Adipose tissue (tissue), 3 donors: Measurements from ENCODE around the gene EID2B. TPM values are rescaled to one million over a fixed set of nuclear protein-coding genes. Genes with fewer than 3 reads are reported as not detected.

ENCODE experiments used
- H3K27ac ChIP-seq: one replicate; pipeline ENCODE4 v1.5.1; 2013; ENCODE audit warnings: low read depth, low read length
- whole genome bisulfite sequencing, 3 donors: extraction: QIAGEN DNeasy Blood & Tissue Kit; methylation state at CpG; one replicate each; pipeline ENCODE4 v1.1.7; 2013; 5-methylcytosine and 5-hydroxymethylcytosine counted together
- polyA plus RNA-seq, 3 donors: library from polyadenylated mRNA; stranded (reverse); fragments of 200-250 nt; gene quantifications; one replicate each; pipeline ENCODE4 v1.2.3, GENCODE V29; 2013
- donor health status: healthy with polysubstance abuse.
- donor health status: Bipolar disorder and iron deficiency.
- donor health status: healthy.

The EID2B gene
- polyA plus RNA-seq, 3 donors, result 0.98 to 3.5 (median 1.2) TPM

GRCh38 chr19:39507715-39508364 lies 24.8 kb downstream of the EID2B start:
- H3K27ac ChIP-seq, result no peak overlapping the region
- WGBS, 3 donors, result 21 to 50% (median 40%) methylated on average over 24 of the region's 24 CpGs

DNA sequence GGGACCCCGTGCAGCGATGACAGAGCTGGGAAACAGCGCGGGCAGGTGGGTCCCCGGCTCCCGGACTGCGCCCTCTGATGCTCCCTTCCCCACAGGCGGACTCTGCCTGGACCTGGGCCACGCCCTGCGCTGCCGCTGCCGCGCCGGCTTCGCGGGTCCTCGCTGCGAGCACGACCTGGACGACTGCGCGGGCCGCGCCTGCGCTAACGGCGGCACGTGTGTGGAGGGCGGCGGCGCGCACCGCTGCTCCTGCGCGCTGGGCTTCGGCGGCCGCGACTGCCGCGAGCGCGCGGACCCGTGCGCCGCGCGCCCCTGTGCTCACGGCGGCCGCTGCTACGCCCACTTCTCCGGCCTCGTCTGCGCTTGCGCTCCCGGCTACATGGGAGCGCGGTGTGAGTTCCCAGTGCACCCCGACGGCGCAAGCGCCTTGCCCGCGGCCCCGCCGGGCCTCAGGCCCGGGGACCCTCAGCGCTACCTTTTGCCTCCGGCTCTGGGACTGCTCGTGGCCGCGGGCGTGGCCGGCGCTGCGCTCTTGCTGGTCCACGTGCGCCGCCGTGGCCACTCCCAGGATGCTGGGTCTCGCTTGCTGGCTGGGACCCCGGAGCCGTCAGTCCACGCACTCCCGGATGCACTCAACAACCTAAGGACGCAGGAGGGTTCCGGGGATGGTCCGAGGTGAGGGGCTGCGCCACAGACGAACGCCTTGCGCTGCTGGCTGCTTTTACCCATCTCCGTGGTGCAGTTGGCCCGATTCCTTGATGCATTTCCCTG lies 25.5 kb downstream of the EID2B start:
- no peak overlapping the region for H3K27ac ChIP-seq
- 3 to 6% (median 3%) methylated on average over 77 to 96 of the region's 96 CpGs for WGBS, 3 donors

- H3K27ac ChIP-seq, result no peak overlapping the region
- 56 to 58% (median 58%) methylated on average over 7 of the region's 7 CpGs for WGBS, 3 donors
Measured at GRCh38 chr19:39506598-39506943, 26.1 kb downstream of the EID2B start.

GRCh38 chr19:39502640-39503417 lies 29.8 kb downstream of the EID2B start:
- WGBS, 3 donors, result 15 to 22% (median 18%) methylated on average over 33 to 69 of the region's 69 CpGs

DNA sequence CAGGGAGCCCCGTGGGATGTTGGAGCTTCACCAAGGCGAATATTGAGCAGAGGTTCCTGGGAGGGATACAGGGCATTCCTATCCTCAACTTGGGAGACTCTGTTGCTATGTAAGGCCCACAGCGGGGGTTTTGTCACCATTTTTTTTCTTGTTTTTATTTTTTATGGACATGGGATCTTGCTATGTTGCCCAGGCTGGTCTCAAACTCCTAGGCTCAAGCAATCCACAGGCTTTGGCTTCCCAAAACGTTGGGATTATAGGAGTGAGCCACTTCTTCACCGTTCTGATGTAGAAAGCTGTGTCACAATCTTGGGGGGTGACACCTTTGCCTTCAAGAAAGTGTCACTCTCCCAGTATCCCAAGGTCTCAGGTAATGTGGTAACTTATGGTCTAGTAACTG lies 31.3 kb downstream of the EID2B start:
- H3K27ac ChIP-seq, result no peak overlapping the region
- WGBS, 3 donors, result 75 to 80% (median 76%) methylated on average over 5 of the region's 5 CpGs

More at GRCh38 chr19:39502640-39503417, 29.8 kb downstream of the EID2B start:
- H3K27ac ChIP-seq, result no peak overlapping the region

DNA sequence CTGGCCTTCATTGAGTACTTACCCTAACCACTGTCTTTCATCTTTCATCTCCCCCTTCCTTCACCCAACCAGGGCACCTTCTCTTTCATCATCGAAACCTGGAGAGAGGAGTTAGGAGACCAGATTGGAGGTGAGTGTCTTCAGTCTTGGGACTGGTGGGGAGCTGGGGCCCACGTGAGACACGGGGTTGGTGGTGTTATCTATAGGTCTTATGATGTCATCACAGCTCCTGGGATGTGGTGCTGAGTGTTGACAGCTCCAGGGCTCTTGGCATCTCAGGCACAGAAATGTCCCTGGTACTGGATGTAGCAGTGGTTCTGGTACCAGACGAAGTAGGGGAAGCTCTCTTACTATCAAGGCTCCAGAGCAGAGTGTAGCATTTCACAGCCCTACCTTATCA lies 32.1 kb downstream of the EID2B start:
- 44 to 52% (median 47%) methylated on average over 4 of the region's 4 CpGs for WGBS, 3 donors
- H3K27ac ChIP-seq, result no peak overlapping the region

DNA sequence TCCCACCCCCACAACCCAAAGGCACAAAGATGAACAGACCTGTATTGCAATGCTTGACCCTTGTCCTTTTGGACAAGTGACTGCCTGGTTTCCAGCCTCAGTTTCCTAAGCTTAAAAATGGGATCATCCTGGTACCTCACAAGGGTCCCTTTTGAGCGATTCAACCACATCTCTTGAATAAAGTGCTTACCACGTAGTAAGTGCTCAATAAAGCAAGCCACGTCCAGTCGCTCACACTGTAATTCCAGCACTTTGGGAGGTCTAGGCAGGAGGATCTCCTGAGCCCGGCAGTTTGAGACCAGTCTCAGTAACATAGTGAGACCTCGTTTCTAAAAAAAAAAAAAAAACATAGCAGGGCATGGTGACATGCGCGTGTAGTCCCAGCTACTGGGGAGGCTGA lies 32.7 kb downstream of the EID2B start:
- WGBS, 3 donors, result 79 to 82% (median 80%) methylated on average over 8 of the region's 8 CpGs
- no peak overlapping the region for H3K27ac ChIP-seq

DNA sequence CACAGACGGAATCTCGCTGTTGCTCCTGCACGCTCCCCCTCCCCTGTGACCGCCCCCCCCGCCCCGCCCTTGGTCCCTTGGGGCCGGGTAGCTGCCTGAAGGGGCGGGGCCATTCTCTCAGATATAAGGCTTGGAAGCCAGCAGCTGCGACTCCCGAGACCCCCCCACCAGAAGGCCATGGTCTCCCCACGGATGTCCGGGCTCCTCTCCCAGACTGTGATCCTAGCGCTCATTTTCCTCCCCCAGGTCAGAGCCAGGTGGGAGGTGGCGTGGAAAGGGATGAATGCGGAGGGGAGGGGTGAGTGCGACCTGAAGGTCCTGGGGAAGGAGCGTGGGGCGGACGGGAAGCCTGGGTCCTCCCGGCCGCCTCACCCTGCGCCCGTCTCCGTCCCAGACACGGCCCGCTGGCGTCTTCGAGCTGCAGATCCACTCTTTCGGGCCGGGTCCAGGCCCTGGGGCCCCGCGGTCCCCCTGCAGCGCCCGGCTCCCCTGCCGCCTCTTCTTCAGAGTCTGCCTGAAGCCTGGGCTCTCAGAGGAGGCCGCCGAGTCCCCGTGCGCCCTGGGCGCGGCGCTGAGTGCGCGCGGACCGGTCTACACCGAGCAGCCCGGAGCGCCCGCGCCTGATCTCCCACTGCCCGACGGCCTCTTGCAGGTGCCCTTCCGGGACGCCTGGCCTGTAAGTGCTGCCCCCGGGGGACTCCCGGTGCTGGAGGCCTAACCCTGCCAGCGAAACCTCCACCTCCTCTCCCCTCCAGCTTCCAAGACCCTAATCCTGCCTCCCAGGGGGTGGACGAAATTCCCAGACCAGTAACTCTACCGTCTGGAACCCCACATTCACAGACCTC lies 33.6 kb downstream of the EID2B start, which contains the start of gene DLL3:
Gene DLL3, plus strand, starts transcription at position 150 of the 845 bp plus-strand sequence. Its CDS starts 28 bp downstream, at position 178.
- WGBS, 3 donors, result 2 to 3% (median 2%) methylated on average over 47 to 60 of the region's 60 CpGs
- H3K27ac ChIP-seq, result no peak within 1 kb of the TSS

- H3K27ac ChIP-seq, result no peak overlapping the region
- 1 to 2% (median 2%) methylated on average over 34 to 40 of the region's 40 CpGs for WGBS, 3 donors
Measured at GRCh38 chr19:39497996-39498797, 34.5 kb downstream of the EID2B start.

GRCh38 chr19:39497701-39497995 lies 35.0 kb downstream of the EID2B start:
- 0 to 3% (median 0%) methylated on average over 7 of the region's 7 CpGs for WGBS, 3 donors
- no peak overlapping the region for H3K27ac ChIP-seq

GRCh38 chr19:39496063-39496462 lies 36.6 kb downstream of the EID2B start:
- H3K27ac ChIP-seq, result no peak overlapping the region
- WGBS, 3 donors, result 79 to 88% (median 86%) methylated on average over 5 of the region's 5 CpGs

DNA sequence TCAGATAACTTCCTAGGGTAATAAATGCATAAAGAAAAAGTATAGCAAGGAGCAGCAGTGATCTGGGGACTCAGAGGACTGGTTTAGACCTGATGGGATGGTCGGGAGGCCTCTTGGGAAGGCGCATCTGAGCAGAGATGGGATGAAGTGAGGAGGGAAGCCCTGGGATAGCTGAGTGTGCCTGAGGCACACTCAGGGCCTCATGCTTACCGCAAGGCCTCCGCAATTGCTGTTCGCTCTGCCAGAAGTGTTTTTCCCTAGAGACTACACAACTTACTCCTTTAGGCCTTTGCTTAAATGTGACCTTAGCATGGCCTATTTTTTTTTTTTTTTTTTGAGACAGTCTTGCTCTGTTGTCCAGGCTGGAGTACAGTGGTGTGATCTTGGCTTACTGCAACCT lies 38.0 kb downstream of the EID2B start:
- H3K27ac ChIP-seq, result no peak overlapping the region
- WGBS, 3 donors, result 71 to 88% (median 84%) methylated on average over 5 of the region's 5 CpGs

GRCh38 chr19:39492788-39493187 lies 39.9 kb downstream of the EID2B start:
- no peak overlapping the region for H3K27ac ChIP-seq
- 75 to 91% (median 83%) methylated on average over 2 to 3 of the region's 3 CpGs for WGBS, 3 donors

DNA sequence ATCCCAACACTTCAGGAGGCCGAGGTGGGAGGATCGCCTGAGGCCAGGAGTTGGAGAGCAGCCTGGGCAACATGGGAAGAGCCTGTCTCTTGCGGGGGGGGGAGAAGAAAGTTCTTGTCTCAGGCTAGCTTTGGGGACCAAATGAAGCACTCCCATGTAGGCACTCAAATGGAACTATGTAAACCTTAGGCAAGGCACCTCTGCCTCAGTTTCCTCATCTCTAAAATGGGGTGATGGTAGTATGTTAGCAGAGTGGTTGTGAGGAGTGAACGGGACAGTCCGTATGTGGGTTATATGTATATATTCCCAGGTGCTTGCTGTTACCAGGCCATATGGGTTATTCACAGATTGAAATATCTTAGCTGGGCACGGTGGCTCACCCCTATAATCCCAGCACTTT lies 40.4 kb downstream of the EID2B start:
- H3K27ac ChIP-seq, result no peak overlapping the region
- WGBS, 3 donors, result 85 to 95% (median 95%) methylated on average over 6 of the region's 6 CpGs

GRCh38 chr19:39489756-39490155 lies 42.9 kb downstream of the EID2B start:
- H3K27ac ChIP-seq, result no peak overlapping the region
- WGBS, 3 donors, result 82 to 87% (median 84%) methylated on average over 10 of the region's 10 CpGs

DNA sequence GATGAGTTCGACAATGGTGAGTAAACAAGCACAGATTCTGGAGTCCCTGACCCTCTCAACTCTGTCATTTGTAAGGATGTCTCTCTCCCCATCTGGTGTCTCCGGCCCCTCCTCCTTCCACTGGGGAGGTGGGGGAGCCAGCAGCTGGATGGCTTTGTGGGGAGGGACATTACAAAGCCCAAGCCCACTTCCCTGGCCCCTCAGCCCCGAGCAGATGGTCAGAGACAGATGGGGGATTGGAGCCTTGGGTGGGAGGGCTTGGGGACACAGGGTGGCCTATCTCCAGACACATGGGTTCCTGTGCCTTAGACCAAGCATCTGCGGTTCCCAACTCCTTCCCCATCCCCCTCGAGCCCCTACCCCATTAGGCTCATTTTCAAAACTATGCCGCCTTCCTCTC lies 49.5 kb downstream of the EID2B start:
- 65 to 79% (median 77%) methylated on average over 6 of the region's 6 CpGs for WGBS, 3 donors

DNA sequence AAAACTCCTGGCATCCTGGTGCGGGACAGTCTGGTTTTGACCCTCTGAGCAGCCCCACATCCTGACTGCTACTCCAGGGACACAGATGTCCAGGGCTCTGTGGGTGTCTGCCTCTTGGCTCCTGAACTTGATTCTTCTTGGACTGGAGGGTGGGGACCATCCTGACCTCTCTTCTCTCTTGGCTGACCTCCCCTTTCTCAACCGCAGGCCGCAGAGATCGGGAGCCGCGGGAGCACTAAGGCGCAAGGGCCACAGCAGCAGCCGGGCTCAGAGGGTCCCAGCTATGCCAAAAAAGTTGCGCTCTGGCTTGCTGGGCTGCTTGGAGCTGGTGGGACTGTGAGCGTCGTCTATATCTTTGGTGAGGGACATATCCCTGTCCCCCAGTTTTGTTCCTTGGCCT lies 51.0 kb downstream of the EID2B start:
- H3K27ac ChIP-seq, result no peak overlapping the region
- 51 to 65% (median 63%) methylated on average over 11 of the region's 11 CpGs for WGBS, 3 donors

More for the DNA sequence above, 49.5 kb downstream of the EID2B start:
- H3K27ac ChIP-seq, result no peak overlapping the region

DNA sequence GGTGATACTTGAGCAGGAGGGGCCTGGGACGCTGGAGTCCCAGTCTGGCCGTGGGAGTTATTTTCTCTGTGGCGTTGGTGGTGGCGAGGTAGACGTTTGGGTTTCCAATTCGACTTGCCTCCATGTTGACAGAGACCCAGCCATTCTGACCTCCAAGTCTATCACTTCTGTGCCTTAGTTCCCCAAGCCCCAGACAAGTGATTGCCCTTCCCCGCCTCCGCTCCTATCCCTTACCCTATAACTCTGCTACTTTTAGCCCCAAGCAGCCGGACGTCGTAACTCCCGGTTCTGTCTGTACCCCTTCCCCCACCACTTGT lies 51.5 kb downstream of the EID2B start:
- 1 to 2% (median 1%) methylated on average over 12 of the region's 12 CpGs for whole genome bisulfite sequencing, 3 donors
- H3K27ac ChIP-seq, result no peak overlapping the region
